ENCODE data around the gene P2RX6. TPM values are rescaled to one million over a fixed set of nuclear protein-coding genes. Genes with fewer than 3 reads are reported as not detected.

P2RX6 gene
- total and polyA plus RNA-seq, 9 of the 15 experiments (the other 6 are each of a cell fraction or from before 2014, with no cell fraction given), result 0.01 to 3.9 (median 1.5) TPM; not detected in 1

DNA sequence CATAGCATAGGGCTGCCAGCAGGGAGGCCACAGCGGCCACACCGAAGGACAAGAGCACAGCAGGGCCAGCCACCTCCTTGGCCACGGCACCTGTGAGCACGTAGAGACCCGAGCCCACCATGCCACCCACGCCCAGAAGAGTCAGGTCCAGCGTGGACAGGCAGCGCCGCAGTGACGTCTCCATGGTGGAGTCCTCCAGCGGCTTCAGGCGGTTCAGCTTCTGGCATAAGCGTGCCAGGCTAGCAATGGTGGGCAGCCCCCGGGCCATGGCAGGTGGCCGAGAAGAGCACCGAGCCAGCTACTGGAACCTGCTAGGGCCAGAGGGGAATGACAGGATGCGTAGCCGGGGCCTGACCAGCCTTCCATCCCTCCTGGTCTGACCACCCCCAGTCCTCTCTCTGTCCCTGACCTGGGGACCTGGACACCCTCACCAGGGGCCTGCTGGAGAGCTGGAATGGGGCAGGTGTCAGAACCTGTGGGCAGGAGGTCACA lies 16.6 kb downstream of the P2RX6 start (continued):
- TF ChIP-seq ETV1 (tag; conservative IDR thresholded peaks at IDR 0.05; ENCODE audit: low read depth) (no peak), HNRNPK (IDR thresholded peaks at IDR 0.05; ENCODE audit: low read depth, low read length, poor library complexity, severe bottlenecking) (no peak), ZC3H4 (CRISPR knock-in tag; IDR thresholded peaks at IDR 0.05; ENCODE audit: borderline replicate concordance) (0 out of 2 replicates have a peak, but pooled peaks have one; percentile 69), ARID4B (CRISPR knock-in tag; IDR thresholded peaks at IDR 0.05) (0 out of 2 replicates have a peak, but pooled peaks have one; percentile 66), SIX5 (IDR thresholded peaks at IDR 0.05; ENCODE audit: borderline replicate concordance in 1 of 2, insufficient read depth in 1 of 2, low read depth in 1 of 2, low read length in 2 of 2) (no peak), KLF16 (IDR thresholded peaks at IDR 0.05) (no peak), EGR1 (conservative IDR thresholded peaks at IDR 0.05) (no peak)

All from K562 (cell line).